Aorta (tissue), 5 donors: ENCODE results near the gene COPG2. TPM values are rescaled to one million over a fixed set of nuclear protein-coding genes. Genes with fewer than 3 reads are reported as not detected.
A peak's percentile ranks its signal among the peaks of the same experiment; 100 is the strongest.

Experiments used
- ATAC-seq: fragments of 200-7000 bp; cut with Tn5 transposase; one replicate; pipeline ENCODE4 v1.9.1; 2022; ENCODE audit warnings: moderate library complexity; ENCODE audit not compliant: low FRiP score
- DNase-seq, 2 donors: peaks; one replicate each; pipeline ENCODE4 v3.0.0-alpha.2; 2020
- H3K27ac ChIP-seq, 2 donors: one replicate each; pipeline ENCODE4 v1.5.1; 2013; ENCODE audit warnings: low read length in 2 of 2, mild to moderate bottlenecking in 2 of 2, moderate library complexity in 2 of 2, control low read depth in 1 of 2, inconsistent platforms in 1 of 2, low read depth in 1 of 2
- H3K27me3 ChIP-seq, 2 donors: one replicate each; pipeline ENCODE4 v1.6.1; 2013; ENCODE audit warnings: control low read depth in 1 of 2, low read length in 1 of 2, mild to moderate bottlenecking in 1 of 2, moderate library complexity in 1 of 2; ENCODE audit not compliant: insufficient read depth in 2 of 2, control insufficient read depth in 1 of 2
- H3K36me3 ChIP-seq, 2 donors: one replicate each; pipeline ENCODE4 v1.6.1; 2013; ENCODE audit warnings: control low read depth in 1 of 2, low read length in 1 of 2, mild to moderate bottlenecking in 1 of 2; ENCODE audit not compliant: insufficient read depth in 2 of 2, control insufficient read depth in 1 of 2
- H3K4me1 ChIP-seq, 2 donors: one replicate each; pipeline ENCODE4 v1.6.1; 2013; ENCODE audit warnings: low read length in 2 of 2, control low read depth in 1 of 2, mild to moderate bottlenecking in 1 of 2, moderate library complexity in 1 of 2; ENCODE audit not compliant: insufficient read depth in 2 of 2, control insufficient read depth in 1 of 2
- H3K4me3 ChIP-seq, 2 donors: one replicate each; pipeline ENCODE4 v1.5.1; 2013; ENCODE audit warnings: low read length in 2 of 2, control low read depth in 1 of 2, mild to moderate bottlenecking in 1 of 2
- H3K9me3 ChIP-seq: one replicate; pipeline ENCODE4 v1.6.1; 2013; ENCODE audit warnings: mild to moderate bottlenecking, low read length; ENCODE audit not compliant: control insufficient read depth
- WGBS, 2 donors: extraction: QIAGEN DNeasy Blood & Tissue Kit; methylation state at CpG; one replicate each; pipeline ENCODE4 v1.1.7; 2013; 5-methylcytosine and 5-hydroxymethylcytosine counted together
- intact Hi-C, 2 donors: fragments of 100-400 bp; cut with DNase I; formaldehyde crosslinking; loops; one replicate each; pipeline versions ENCODE4 v1.14.2 to v1.15.0; 2022
- long read RNA-seq, 2 donors: library from polyadenylated mRNA; unstranded; transcript quantifications; one replicate each; pipeline ENCODE4 v2.0.0, GENCODE V29; 2020 to 2021
- polyA plus RNA-seq, 2 donors: library from polyadenylated mRNA; stranded (reverse); fragments of 200-250 nt; gene quantifications; one replicate each; pipeline ENCODE4 v1.2.3, GENCODE V29; 2013
- total RNA-seq, 2 donors: library from RNA; stranded (reverse); fragmentation: NEBNext Ultra II Directional; extraction: Animal tissue kit (Norgen Biotek cat#: 25700); gene quantifications; one replicate each; pipeline ENCODE4 v1.2.1, GENCODE V29; 2021
- donor health status: healthy with polysubstance abuse.
- donor health status: Bipolar disorder and iron deficiency.
- donor health status: DM: no; HTN: no; CAD: no.
- donor health status: DM: no; HTN: no; CAD: no.
- donor health status: DM: yes; HTN: yes; CAD: no.

COPG2 gene, protein sequence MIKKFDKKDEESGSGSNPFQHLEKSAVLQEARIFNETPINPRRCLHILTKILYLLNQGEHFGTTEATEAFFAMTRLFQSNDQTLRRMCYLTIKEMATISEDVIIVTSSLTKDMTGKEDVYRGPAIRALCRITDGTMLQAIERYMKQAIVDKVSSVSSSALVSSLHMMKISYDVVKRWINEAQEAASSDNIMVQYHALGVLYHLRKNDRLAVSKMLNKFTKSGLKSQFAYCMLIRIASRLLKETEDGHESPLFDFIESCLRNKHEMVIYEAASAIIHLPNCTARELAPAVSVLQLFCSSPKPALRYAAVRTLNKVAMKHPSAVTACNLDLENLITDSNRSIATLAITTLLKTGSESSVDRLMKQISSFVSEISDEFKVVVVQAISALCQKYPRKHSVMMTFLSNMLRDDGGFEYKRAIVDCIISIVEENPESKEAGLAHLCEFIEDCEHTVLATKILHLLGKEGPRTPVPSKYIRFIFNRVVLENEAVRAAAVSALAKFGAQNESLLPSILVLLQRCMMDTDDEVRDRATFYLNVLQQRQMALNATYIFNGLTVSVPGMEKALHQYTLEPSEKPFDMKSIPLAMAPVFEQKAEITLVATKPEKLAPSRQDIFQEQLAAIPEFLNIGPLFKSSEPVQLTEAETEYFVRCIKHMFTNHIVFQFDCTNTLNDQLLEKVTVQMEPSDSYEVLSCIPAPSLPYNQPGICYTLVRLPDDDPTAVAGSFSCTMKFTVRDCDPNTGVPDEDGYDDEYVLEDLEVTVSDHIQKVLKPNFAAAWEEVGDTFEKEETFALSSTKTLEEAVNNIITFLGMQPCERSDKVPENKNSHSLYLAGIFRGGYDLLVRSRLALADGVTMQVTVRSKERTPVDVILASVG
- total RNA-seq (10 to 100 TPM in 1 of 2 donors, 1 to 10 TPM in 1; 9.7 to 13.2 TPM), polyA plus RNA-seq (1 to 10 TPM; 5.6 to 9.0 TPM)
- long read RNA-seq, donor 1, transcript COPG2-202 (24 exons, 3,134 nt) = major isoform, 8 of 22 reads
- long read RNA-seq, donor 1, partial matches to known transcripts = 13 of 22 reads
- long read RNA-seq, donor 1, other reads (novel, unspliced or antisense) = 1 of 22 reads
- long read RNA-seq, donor 2, partial matches to known transcripts = 0 of 6 reads
- long read RNA-seq, donor 2, other reads (novel, unspliced or antisense) = 2 of 6 reads

DNA sequence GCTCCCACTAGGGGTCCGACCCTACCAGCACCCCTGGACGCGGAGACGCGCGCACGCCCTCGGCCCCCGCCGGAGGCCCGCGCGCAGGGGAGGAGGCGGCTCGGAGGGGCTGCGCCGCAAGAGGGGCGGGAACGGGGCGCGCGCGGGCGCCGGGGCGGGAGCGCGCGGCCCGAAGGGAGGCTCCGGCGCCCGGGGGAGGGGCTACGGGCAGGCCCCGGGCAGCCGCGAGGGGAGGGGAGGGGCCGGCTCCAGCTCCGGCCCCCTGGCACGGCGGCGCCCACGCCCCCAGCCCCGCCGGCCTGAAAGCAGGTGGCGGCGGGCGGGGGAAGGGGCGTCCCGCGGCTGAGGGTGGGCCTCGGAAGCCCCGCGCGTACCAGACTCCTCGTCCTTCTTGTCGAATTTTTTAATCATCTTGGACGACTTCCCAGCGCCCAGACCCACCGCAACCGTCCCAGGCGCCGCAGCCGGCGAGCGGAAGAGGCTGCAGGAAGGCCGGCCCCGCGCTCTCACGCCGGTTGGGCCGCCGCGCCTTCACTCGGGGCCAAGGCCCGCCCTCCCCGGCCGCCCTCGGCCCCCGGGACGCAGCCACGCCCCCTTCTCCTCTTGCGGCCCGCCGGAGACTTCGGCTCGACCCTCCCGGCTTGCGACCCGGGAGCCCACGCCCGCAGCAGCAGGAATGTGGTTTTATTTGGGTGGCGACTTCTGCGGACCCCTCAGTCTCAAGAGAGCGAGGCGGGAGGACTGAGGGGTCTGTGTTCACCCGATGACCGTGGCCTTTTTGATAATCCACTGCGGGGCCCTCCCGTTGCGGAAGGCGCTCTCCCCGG lies at the start of gene COPG2:
TSS of gene COPG2 (minus strand) at position 491 of the 827 bp plus-strand sequence. CDS start at position 411, 80 bp downstream.
- H3K4me3 ChIP-seq = peak within 1 kb of the TSS; percentile 62 to 81
- peak; percentile 88 to 95 for DNase-seq
- H3K27ac ChIP-seq = peak within 1 kb of the TSS in 1 of 2 donors; percentile 15
- no peaks in the 10 kb centered on the region for H3K9me3 ChIP-seq
- H3K36me3 ChIP-seq = no peaks in the 10 kb centered on the region
- intact Hi-C loops = loop anchor here in 1 of 2 donors (10.0 kb wide), 2 partner anchors 394 to 464 kb away; partner anchors contain the start of genes SSMEM1 and TMEM209
- H3K27me3 ChIP-seq = no peaks in the 10 kb centered on the region
- peak; percentile 98 for ATAC-seq
- 0 to 1% methylated on average over 55 to 103 of the region's 103 CpGs for WGBS, 2 donors
- H3K4me1 ChIP-seq = peaks cover 0 to 2% of the 10 kb centered on the region in 2 donors

DNA sequence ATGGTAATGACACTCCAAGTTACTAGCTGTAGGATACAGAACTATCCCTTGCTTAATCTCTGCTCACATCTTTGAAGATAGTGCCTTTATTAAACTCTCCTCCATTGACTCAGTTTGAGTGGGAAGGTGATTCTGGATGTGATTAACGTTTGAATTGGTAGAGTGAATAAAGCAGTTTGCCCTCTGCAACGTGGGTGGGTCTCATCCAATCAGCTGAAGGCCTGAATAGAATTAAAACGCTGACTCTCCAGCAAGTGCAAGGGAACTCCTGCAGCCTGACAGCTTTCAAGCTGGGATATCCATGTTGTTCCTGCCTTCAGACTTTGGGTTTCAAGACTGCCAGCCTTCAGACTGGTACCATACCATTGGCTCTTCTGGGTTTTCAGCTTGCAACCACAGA lies 43.9 kb upstream of the COPG2 start:
- H3K36me3 ChIP-seq = no peaks in the 10 kb centered on the region
- ATAC-seq (no peak), DNase-seq (no peak)
- no peak overlapping the region for H3K27ac ChIP-seq
- intact Hi-C loops = no loop called here
- no peak overlapping the region for H3K4me3 ChIP-seq
- H3K9me3 ChIP-seq = no peaks in the 10 kb centered on the region
- H3K4me1 ChIP-seq = no peaks in the 10 kb centered on the region
- 30 to 42% methylated on average over 3 of the region's 3 CpGs for WGBS, 2 donors
- no peaks in the 10 kb centered on the region for H3K27me3 ChIP-seq

DNA sequence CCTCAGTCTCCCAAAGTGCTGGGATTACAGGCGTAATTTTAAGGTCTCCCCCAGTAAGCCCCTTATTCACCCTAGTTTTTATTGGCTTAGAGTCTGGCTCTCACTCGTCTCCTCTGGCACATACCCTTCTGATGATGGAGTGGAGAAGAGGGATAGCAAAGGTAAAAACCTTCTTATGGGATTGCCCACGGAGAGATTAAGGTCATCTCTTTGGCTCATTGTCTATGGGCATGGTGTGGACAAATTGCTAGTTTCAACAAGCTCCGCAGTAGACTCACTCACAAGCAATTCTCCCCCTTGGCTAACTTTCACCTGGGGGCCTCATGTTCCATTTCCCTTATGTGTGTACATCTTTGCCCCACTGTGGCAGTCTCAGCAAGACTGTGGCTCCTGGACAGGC lies 40.2 kb upstream of the COPG2 start:
- intact Hi-C loops = no loop called here
- no peak for DNase-seq
- no peaks in the 10 kb centered on the region for H3K36me3 ChIP-seq
- H3K27me3 ChIP-seq = no peaks in the 10 kb centered on the region
- no peak for ATAC-seq
- H3K9me3 ChIP-seq = no peaks in the 10 kb centered on the region
- WGBS, 2 donors = 89 to 91% methylated on average over 4 of the region's 4 CpGs
- no peak overlapping the region for H3K27ac ChIP-seq
- no peak overlapping the region for H3K4me3 ChIP-seq
- no peaks in the 10 kb centered on the region for H3K4me1 ChIP-seq

DNA sequence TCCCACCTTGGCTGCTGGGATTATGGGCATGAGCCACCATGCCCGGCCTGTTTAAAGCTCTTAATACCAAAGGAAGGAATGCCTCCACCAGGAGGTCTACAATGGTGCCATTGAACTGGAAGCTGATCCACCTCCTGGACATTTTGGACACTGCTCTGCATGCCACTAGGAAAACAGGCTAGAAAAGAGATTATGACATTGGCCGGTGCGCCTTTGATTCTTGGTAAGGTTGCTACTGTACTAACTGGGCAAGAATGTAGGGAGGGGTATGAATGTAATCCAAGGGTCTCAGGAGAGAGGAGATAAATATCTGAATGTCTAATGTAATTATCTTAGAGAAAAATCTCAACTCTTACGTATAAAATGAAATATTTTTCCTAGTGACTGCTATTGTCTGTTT lies 39.5 kb upstream of the COPG2 start:
- ATAC-seq = no peak
- Histone ChIP-seq H3K4me3 (no peak overlapping the region), H3K27me3 (no peaks in the 10 kb centered on the region), H3K4me1 (no peaks in the 10 kb centered on the region), H3K36me3 (no peaks in the 10 kb centered on the region), H3K9me3 (no peaks in the 10 kb centered on the region), H3K27ac (no peak overlapping the region)
- no peak for DNase-seq
- WGBS, 2 donors = 84 to 93% methylated on average over 4 of the region's 4 CpGs
- intact Hi-C loops = no loop called here

DNA sequence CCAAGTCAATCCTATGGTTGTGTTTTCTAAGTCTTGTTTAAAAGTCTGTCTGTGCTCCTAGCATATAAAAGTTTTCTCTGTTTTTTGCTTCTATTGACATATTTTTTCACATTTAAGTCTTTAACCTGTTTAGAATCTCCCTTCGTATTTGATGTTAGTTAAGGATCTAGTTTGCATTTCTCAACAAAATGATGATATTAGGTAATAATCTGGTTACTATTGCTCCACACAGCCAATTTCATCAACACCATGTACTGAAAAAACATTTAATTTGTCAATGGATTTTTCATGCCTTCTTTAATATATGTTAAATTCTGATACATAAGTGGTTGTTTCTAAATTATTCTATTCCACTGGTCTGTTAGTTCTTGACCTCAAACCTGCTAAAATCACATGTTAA lies 35.3 kb upstream of the COPG2 start:
- no peak overlapping the region for H3K4me3 ChIP-seq
- intact Hi-C loops = no loop called here
- ATAC-seq = no peak

DNA sequence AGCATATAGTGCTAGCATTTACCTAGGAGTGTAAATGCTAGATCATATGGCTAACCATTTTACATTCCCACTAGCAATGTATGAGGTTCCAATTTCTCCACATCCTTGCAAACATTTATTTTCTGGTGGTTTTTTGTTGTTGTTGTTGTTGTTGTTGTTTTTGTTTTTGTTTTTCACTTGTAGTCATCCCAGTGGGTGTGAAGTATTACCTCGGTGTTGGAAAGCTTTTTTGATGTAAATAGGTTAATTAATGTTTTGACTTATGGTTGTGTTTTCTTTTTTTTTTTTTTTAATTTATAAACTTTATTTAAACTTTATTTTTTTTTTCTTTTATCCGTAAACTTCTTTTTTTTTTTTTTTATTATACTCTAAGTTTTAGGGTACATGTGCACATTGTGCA lies 33.1 kb upstream of the COPG2 start:
- H3K4me1 ChIP-seq = no peaks in the 10 kb centered on the region
- no peaks in the 10 kb centered on the region for H3K9me3 ChIP-seq
- no peak for ATAC-seq
- intact Hi-C loops = no loop called here
- no peaks in the 10 kb centered on the region for H3K36me3 ChIP-seq
- no peak overlapping the region for H3K27ac ChIP-seq
- H3K4me3 ChIP-seq = no peak overlapping the region
- WGBS, 2 donors = 76 to 87% methylated on average over 2 of the region's 2 CpGs
- H3K27me3 ChIP-seq = no peaks in the 10 kb centered on the region
- no peak for DNase-seq

More for the DNA sequence above, 35.3 kb upstream of the COPG2 start:
- Histone ChIP-seq H3K4me1 (no peaks in the 10 kb centered on the region), H3K36me3 (no peaks in the 10 kb centered on the region), H3K9me3 (no peaks in the 10 kb centered on the region), H3K27ac (no peak overlapping the region), H3K27me3 (no peaks in the 10 kb centered on the region)
- WGBS, 2 donors = 86 to 92% methylated on average over 1 of the region's 1 CpG
- no peak for DNase-seq

DNA sequence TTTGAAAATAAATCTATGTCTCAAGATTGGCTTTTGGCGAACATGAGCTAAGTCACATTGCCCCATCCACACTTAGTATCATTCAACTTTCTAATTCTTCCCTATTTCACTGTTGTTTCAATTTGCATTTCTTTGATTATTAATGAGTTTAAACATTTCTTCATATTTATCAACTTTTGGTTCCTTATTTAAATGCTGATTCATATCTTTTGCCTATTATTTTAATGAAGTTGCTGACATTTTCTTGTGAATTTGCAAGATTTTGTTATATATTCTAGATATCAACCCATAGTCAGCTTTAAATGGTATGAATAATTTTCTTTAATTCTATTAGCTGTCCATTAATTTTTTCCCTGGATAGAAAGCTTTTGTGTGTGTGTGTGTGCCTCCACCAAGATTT lies 32.2 kb upstream of the COPG2 start:
- no peak overlapping the region for H3K27ac ChIP-seq
- no peaks in the 10 kb centered on the region for H3K9me3 ChIP-seq
- no peak overlapping the region for H3K4me3 ChIP-seq
- WGBS, 2 donors = 92% methylated on average over 1 of the region's 1 CpG
- no peaks in the 10 kb centered on the region for H3K36me3 ChIP-seq
- DNase-seq (no peak), ATAC-seq (no peak)
- intact Hi-C loops = no loop called here
- H3K27me3 ChIP-seq = no peaks in the 10 kb centered on the region
- no peaks in the 10 kb centered on the region for H3K4me1 ChIP-seq

DNA sequence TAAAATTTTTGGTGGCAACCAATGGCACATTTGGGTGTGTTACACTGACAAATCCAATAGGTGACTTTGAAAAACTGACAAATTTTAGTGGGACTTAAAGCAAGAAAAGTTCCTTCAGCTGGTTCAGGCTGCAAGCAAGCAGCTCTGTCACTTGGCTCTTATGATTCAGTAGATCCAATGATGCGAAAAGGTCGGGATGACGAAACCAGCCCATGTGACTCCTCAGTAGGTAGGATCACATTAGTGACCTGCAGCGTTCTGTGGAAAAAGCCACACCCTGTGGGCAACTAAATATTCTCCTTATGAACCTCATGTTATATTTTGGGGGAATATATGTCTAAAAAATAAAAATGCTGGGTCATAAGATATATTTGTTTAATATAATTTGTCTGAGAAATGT lies 31.1 kb upstream of the COPG2 start:
- Histone ChIP-seq H3K4me3 (no peak overlapping the region), H3K36me3 (no peaks in the 10 kb centered on the region), H3K9me3 (no peaks in the 10 kb centered on the region), H3K4me1 (no peaks in the 10 kb centered on the region), H3K27me3 (no peaks in the 10 kb centered on the region), H3K27ac (no peak overlapping the region)
- intact Hi-C loops = no loop called here
- ATAC-seq (no peak), DNase-seq (no peak)
- 60 to 62% methylated on average over 4 of the region's 4 CpGs for WGBS, 2 donors
